HuH-7 (cell line): ENCODE data around the gene SPINK9.
"Not testable (repeated sequence)": the region's sequence is repeated elsewhere in the genome, so short reads cannot be mapped to it uniquely, and the experiment has no call there.

Experiments used
- DNase-seq: peaks from one replicate; pipeline ENCODE4 v3.0.0; 2011; ENCODE audit warnings: low spot score

SPINK9 gene

GRCh38 chr5:148335259-148335658 lies at the start of gene SPINK9:
SPINK9 (plus strand) TSS chr5:148335559; CDS start chr5:148335614, 55 bp downstream.
- DNase-seq: no peak

DNA sequence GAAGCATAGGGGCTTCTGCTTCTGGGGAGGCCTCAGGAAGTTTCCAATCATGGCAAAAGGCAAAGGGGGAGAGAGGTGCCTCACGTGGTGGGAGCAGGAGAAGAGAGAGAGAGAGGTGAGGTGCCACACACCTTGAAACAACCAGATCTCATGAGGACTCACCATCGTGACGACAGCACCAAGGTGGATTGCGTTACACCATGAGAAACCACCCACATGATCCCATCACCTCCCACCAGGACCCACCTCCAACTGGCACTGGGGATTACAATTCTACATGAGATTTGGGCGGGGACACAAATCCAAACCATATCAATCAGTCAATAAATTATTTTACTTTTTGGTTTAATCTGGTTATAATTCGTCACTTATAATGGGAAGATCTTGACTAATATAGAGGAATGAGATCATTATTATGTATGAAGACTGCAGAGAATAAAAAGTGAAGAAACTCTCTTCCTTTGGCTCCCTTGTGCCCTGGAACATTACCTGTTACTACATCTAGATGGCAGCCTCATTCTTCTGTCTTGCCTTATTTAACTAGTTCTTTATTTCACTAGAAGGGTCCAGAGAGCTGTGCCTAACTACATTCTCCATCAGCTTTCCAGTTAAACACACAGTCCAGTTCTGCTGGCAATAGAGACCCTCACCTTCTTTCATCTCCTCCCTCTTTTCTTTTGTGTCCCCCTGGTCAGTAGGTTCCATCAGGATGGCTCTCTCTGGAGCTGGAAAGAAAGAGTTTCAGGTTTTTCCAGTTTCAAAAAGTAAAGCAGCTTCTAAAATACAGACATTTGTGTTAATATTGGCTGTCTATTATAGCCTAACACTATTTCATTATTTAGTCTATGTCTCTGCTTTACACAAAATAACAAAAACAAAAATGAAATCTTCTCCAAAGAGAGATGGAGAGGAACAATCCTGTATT lies 44.8 kb upstream of the SPINK9 start:
- peak; percentile 20 for DNase-seq

- DNase-seq: no peak
Observed at GRCh38 chr5:148297731-148298130, 37.6 kb upstream of the SPINK9 start.

DNA sequence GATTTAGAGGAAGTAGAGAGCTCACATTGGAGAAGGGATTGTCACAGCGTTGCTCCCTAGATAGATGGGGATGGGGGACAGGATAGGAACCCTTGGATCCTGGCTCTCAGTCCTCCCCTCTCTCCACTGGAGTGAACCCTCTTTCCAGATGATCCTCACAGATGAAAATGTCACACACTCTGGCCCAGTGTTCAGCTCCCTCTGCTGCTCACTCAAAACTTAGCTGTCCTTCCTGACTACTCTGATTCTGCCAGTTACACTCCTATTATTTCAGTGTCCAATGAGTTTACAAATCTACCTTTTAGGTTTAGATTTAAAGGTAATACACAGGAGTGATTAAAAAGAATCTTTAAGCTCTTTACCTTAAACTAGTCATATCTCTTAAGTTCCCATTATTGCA lies 28.9 kb upstream of the SPINK9 start:
- no peak for DNase-seq

DNA sequence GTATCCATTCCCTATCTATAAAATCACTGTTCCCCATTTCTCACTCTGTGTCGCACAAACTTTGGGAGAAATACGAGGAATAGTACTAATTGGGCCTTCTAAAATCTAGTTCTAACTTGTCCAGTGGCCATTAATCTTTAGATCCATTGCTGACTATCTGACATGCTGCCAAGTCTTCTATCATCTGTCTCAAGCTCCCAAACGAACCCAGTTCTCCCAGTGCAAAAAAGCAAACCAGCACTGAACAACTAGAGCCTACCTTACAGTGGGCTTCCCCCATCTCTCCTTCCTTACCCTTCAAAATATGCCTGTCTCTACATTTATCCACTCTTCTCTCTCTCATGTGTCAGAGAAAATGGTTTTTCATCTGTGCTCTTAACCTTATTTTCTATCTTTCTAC lies 26.3 kb upstream of the SPINK9 start:
- no peak for DNase-seq

GRCh38 chr5:148309746-148310145 lies 25.6 kb upstream of the SPINK9 start:
- no peak for DNase-seq

- DNase-seq: no peak
Observed at GRCh38 chr5:148311484-148311883, 23.9 kb upstream of the SPINK9 start.

DNA sequence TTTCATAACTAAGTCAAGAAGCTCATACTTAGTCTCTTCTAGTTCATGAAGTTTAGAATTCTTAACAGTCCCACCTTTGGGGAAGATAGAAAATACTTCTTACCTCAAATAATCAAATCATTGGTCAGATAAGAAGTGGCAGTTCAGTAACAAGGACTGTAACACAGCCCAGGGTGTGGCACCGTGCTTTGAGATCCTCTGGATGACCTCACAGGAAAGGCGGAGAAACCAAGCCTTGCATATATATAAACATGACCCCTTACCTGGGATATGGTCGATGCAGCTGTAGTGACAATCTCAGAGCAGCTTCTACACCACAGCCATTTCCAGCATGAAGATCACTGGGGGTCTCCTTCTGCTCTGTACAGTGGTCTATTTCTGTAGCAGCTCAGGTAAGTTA lies 23.2 kb upstream of the SPINK9 start, which contains the start of gene SPINK7:
SPINK7 (plus strand) TSS at position 271 of the 400 bp plus-strand sequence; CDS start at position 332, 61 bp downstream.
- no peak for DNase-seq

DNA sequence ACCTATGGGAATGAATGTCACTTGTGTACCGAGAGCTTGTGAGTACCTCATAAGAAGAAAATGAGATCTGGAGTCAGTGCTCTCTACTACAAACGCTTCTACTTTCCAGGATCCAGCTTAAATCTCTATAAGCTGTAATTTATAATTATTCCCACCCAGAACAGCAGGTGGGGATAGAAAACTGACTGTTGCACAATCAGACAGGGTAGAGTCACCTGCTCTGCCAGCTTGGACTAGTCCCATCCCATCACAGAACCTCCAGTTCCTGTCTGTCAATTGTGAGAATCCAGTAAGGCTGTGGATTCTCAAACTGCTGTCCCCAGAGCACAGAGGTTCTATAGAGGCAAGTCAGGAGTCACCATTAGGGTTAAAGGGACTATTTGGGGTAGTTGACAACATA lies 21.2 kb upstream of the SPINK9 start:
- no peak for DNase-seq

GRCh38 chr5:148314731-148315130 lies 20.6 kb upstream of the SPINK9 start:
- DNase-seq: no peak

- DNase-seq: not testable (repeated sequence)
Observed at GRCh38 chr5:148320011-148320963, 15.1 kb upstream of the SPINK9 start.

DNA sequence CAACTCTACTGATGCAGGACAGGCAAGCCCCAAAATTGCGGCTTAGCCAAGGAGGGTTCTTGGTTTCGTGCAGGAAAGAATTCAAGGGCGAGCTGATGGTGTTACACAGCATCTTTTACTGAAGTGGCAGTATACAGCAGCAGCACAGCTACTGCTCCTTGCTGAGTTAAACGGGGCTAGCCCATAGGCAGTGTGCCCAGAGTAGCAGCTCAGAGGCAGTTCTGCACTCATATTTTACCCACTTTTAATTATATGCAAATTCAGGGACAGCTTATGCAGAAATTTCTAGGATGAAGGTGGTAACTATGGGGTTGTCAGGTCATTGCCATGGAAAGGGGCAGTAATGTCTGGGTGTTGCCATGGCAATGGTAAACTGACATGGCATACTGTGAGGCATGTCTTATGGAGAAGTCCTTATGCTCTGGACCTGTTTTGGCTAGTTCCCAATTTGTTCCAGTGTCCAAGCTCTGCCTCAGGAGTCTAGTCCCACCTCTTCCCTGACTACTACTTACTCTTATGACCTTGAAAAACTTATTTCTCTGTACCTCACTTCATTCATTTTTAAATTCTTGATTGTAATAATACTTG lies 2.0 kb upstream of the SPINK9 start:
- no peak for DNase-seq

GRCh38 chr5:148336704-148337435 lies 1.5 kb downstream of the SPINK9 start:
- no peak for DNase-seq

DNA sequence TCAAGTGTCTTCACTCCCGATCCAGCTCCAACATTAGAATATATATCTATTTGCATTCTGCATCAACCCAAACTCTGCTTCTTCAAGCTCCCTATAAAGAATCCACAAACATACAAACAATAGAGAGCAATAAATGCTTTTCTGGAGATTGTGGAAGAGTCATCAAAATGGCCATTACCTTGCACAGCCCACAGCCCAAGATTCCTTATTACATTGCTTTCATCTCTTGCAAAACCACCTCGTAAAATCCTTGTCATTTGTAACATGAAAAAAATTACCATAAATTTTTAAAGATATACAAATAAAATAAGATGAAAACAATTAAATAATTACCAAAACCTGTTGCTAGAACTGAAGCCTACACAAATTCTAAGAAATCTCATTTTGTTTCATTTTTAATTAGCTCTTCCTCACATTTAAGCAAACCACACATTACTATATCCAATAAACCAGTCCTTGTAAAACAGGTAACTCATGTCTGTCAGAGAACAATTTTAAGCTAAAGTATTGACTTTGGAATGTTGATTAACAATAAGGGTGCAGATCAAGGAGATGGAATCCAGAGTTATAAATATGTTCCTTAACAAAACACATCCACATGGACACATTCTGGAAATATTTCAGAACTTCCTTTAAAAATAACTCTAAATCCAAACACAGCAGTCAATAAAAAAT lies 7.1 kb downstream of the SPINK9 start:
- DNase-seq: no peak

- no peak for DNase-seq
Observed at GRCh38 chr5:148343046-148343407, 7.7 kb downstream of the SPINK9 start.

DNA sequence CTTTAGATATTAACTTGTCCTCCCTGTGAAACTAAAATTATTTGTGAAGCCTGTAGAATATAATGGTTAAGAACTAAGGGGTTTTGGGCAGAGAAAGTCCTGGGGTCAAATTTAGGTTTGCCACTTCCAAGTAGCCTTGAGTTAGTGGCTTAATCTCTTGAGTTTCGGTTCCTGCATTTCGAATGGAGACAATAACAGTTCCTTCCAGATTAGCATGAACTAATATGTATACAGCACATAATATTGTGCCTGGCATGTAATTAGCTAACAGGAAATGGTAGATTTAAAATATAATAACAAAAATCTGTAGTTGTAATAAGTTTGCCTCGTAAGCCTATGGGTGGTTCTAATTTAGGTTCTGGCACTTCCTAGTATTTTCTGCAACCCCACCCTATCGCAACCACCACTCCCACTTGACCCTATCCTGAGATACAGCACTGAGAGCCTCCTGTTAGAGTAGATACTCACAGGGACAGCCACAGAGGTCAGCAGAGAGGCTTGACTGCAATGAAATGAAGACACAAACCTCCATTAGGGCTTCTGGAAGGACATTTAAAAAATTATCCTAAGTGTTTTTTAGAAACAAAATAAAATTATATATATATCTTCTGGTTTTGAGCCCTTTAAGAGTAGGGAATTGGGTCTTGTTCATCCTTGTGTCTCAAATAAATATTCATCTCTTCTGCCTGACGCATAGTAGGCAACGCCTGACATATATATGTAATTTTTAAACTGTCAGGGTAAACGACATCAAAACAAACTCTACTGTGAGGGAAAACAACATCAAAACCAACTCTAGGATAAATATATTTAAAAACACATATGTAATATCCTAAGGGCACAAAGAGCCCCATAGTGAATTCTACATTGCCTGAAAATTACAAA lies 8.5 kb downstream of the SPINK9 start:
- no peak for DNase-seq

DNA sequence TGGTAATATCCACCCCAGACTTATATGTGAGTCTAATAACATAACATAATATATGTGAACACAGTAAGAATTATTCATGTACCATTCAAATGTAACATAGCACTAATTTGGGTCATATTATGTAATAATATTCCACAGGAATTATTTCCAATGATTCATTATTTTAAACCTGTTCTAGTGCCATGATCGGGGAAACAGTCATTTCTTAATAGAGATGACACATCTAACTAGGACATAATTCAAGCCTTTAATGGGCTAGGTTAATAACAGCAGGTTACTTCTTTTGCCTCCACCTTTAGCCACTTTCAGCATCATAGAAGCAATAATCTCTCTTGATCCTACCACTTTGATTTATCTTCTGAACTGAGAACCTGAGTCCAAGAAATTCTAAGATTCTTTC lies 12.3 kb downstream of the SPINK9 start:
- DNase-seq: no peak

- DNase-seq: no peak
Observed at GRCh38 chr5:148352696-148353095, 17.3 kb downstream of the SPINK9 start.

DNA sequence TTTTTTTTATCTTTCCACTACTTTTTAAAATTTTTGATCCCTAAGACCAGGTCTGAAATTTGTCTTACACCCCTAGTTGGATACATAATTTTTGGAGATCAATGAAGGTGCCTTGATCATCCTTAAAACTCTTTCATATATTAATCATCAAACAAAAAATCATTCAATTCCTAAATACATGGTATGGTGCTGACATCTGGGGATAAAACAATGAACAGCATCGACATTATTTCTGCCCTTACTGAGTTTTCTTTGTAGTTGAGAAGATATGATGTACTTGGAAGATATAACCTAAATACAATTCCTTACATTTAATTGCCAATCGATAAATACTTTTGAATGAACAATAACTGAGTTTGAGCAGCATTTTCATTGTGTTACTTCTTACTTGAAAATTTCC lies 18.3 kb downstream of the SPINK9 start:
- no peak for DNase-seq

- no peak for DNase-seq
Observed at GRCh38 chr5:148364343-148364742, 29.0 kb downstream of the SPINK9 start.
